GM19438 (cell line): ENCODE results near the gene SEPTIN3.

ENCODE experiments used
- ATAC-seq: cut with Tn5 transposase; IDR thresholded peaks from one replicate; pipeline ENCODE4 v1.9.1; 2021; ENCODE audit warnings: low read depth; ENCODE audit not compliant: unreplicated experiment

The SEPTIN3 gene

GRCh38 chr22:41969110-41969646, at the start of gene SEPTIN3:
SEPTIN3 (plus strand) TSS chr22:41969443; CDS start chr22:41971493, 2,050 bp downstream.
- ATAC-seq: no peak

GRCh38 chr22:41920271-41920976, 48.8 kb upstream of the SEPTIN3 start:
- ATAC-seq: peak; percentile 19

GRCh38 chr22:41922328-41922727, 46.9 kb upstream of the SEPTIN3 start:
- ATAC-seq: no peak

- no peak for ATAC-seq
Measured at GRCh38 chr22:41922940-41923594, 46.2 kb upstream of the SEPTIN3 start.

- no peak for ATAC-seq
Measured at GRCh38 chr22:41923595-41924276, 45.5 kb upstream of the SEPTIN3 start.

GRCh38 chr22:41925783-41926460, 43.3 kb upstream of the SEPTIN3 start:
- no peak for ATAC-seq

- no peak for ATAC-seq
Measured at GRCh38 chr22:41927813-41928212, 41.4 kb upstream of the SEPTIN3 start.

- no peak for ATAC-seq
Measured at GRCh38 chr22:41928593-41929417, 40.4 kb upstream of the SEPTIN3 start.

GRCh38 chr22:41929418-41929810, 39.8 kb upstream of the SEPTIN3 start:
- ATAC-seq: no peak

- no peak for ATAC-seq
Measured at GRCh38 chr22:41931701-41932269, 37.5 kb upstream of the SEPTIN3 start.

GRCh38 chr22:41932353-41932752, 36.9 kb upstream of the SEPTIN3 start:
- no peak for ATAC-seq

- ATAC-seq: no peak
Measured at GRCh38 chr22:41933411-41934177, 35.6 kb upstream of the SEPTIN3 start.

GRCh38 chr22:41934284-41935014, 34.8 kb upstream of the SEPTIN3 start:
- no peak for ATAC-seq

GRCh38 chr22:41935015-41935351, 34.3 kb upstream of the SEPTIN3 start:
- no peak for ATAC-seq

GRCh38 chr22:41935509-41935908, 33.7 kb upstream of the SEPTIN3 start:
- ATAC-seq: no peak

GRCh38 chr22:41936894-41937169, 32.4 kb upstream of the SEPTIN3 start:
- no peak for ATAC-seq

GRCh38 chr22:41939981-41940831, 29.0 kb upstream of the SEPTIN3 start:
- ATAC-seq: peak; percentile 48
